HepG2 (cell line): ENCODE results near the gene MYADML2. TPM values are rescaled to one million over a fixed set of nuclear protein-coding genes. Genes with fewer than 3 reads are reported as not detected.

Experiments
- ARHGAP35 ChIP-seq: sonication (generic); formaldehyde crosslinking; IDR thresholded peaks from 2 replicates; pipeline ENCODE4 v1.9.0; 2022; ENCODE audit warnings: mild to moderate bottlenecking, inconsistent platforms, moderate library complexity, missing genetic modification reagents, borderline replicate concordance
- FIP1L1 ChIP-seq: fragments of 200-400 bp; formaldehyde crosslinking; IDR thresholded peaks from 2 replicates; pipeline ENCODE4 v1.6.1; 2018; ENCODE audit warnings: low read depth, mild to moderate bottlenecking, low read length, moderate library complexity, borderline replicate concordance; ENCODE audit not compliant: insufficient read depth
- HMGXB3 ChIP-seq: sonication (generic); formaldehyde crosslinking; IDR thresholded peaks from 2 replicates; pipeline ENCODE4 v1.4.0; 2020; ENCODE audit warnings: missing genetic modification reagents, borderline replicate concordance
- HOXA3 ChIP-seq: sonication (generic); formaldehyde crosslinking; IDR thresholded peaks from 2 replicates; pipeline ENCODE4 v1.5.0; 2020; ENCODE audit warnings: missing genetic modification reagents
- NBN ChIP-seq: fragments of 450-650 bp; conservative IDR thresholded peaks from 2 replicates; pipeline ENCODE4 v1.6.1; 2017
- NCOA2 ChIP-seq: sonication (generic); formaldehyde crosslinking; IDR thresholded peaks from 2 replicates; pipeline ENCODE4 v1.8.0; 2022; ENCODE audit warnings: inconsistent platforms
- NCOA5 ChIP-seq: sonication (generic); formaldehyde crosslinking; IDR thresholded peaks from 2 replicates; pipeline ENCODE4 v1.4.0; 2020; ENCODE audit warnings: missing genetic modification reagents
- PLRG1 ChIP-seq: fragments of 450-650 bp; conservative IDR thresholded peaks from 2 replicates; pipeline ENCODE4 v1.6.1; 2016
- REPIN1 ChIP-seq: sonication (generic); formaldehyde crosslinking; IDR thresholded peaks from 2 replicates; pipeline ENCODE4 v1.8.0; 2022; ENCODE audit warnings: missing genetic modification reagents, low read depth, mild to moderate bottlenecking, borderline replicate concordance
- RXRB ChIP-seq: IDR thresholded peaks from 2 replicates; pipeline ENCODE4 v1.6.1; 2016; ENCODE audit warnings: borderline replicate concordance, missing genetic modification reagents, missing compliant biosample characterization
- SRSF1 ChIP-seq: fragments of 200-400 bp; formaldehyde crosslinking; optimal IDR thresholded peaks from 2 replicates; pipeline ENCODE3; 2017; ENCODE audit warnings: mild to moderate bottlenecking, low read depth, low read length, moderate library complexity
- TFDP2 ChIP-seq: sonication (generic); formaldehyde crosslinking; IDR thresholded peaks from 2 replicates; pipeline ENCODE4 v1.4.0; 2020; ENCODE audit warnings: missing genetic modification reagents
- ZBTB4 ChIP-seq: sonication (generic); formaldehyde crosslinking; IDR thresholded peaks from 2 replicates; pipeline ENCODE4 v1.4.0; 2020; ENCODE audit warnings: missing genetic modification reagents, mild to moderate bottlenecking, borderline replicate concordance
- ZNF263 ChIP-seq: sonication (generic); formaldehyde crosslinking; IDR thresholded peaks from 2 replicates; pipeline ENCODE4 v1.4.0; 2020; ENCODE audit warnings: missing genetic modification reagents
- ZNF567 ChIP-seq: sonication (generic); formaldehyde crosslinking; IDR thresholded peaks from 2 replicates; pipeline ENCODE4 v1.8.1; 2023; ENCODE audit warnings: mild to moderate bottlenecking, missing genetic modification reagents, borderline replicate concordance
- ZNF670 ChIP-seq: sonication (generic); formaldehyde crosslinking; IDR thresholded peaks from 2 replicates; pipeline ENCODE4 v1.8.0; 2022; ENCODE audit warnings: mild to moderate bottlenecking, missing genetic modification reagents, borderline replicate concordance
- polyA plus RNA-seq, 8 experiments: library from polyadenylated mRNA; depleted of rRNA in 3 of 8; stranded (reverse) in 7 of 8; unstranded in 1 of 8; fragments of >200 nt; fragmentation: Illumina TruSeq in 4 of 8; extraction: Trizol in 4 of 8; gene quantifications; 2 replicates each; pipeline versions ENCODE4 v1.2.1 to v1.2.3, GENCODE V29; 2011 to 2016; ENCODE audit warnings: low read depth in 4 of 8, missing spikeins in 1 of 8, mixed read lengths in 1 of 8; ENCODE audit not compliant: insufficient read depth in 1 of 8
- total RNA-seq, 5 experiments: library from RNA; depleted of rRNA; stranded (reverse); fragments of >200 nt; fragmentation: Illumina TruSeq; extraction: Trizol; gene quantifications; 2 replicates each; pipeline ENCODE4 v1.2.3, GENCODE V29; 2016; ENCODE audit warnings: low read depth in 1 of 5
- TF ChIP-seq, protein P1 (sequence below): sonication (generic); formaldehyde crosslinking; IDR thresholded peaks from 2 replicates; pipeline ENCODE4 v1.4.0; 2020; ENCODE audit warnings: mild to moderate bottlenecking, missing genetic modification reagents

Gene MYADML2
- total and polyA plus RNA-seq, 2 of the 13 experiments (the other 11 are each of a cell fraction or from before 2014, with no cell fraction given) = not detected

- TF ChIP-seq HMGXB3 (CRISPR knock-in tag) = no peak
- no peak for TF ChIP-seq REPIN1 (CRISPR knock-in tag)
- 0 out of 2 replicates have a peak, but pooled peaks have one; percentile 28 for TF ChIP-seq ZNF567
- TF ChIP-seq RXRB = peak; percentile 75
- peak; percentile 8; the same call in 1 of the 2 replicates for TF ChIP-seq NCOA2 (CRISPR knock-in tag)
- 0 out of 2 replicates have a peak, but pooled peaks have one; percentile 39 for TF ChIP-seq TFDP2 (CRISPR knock-in tag)
- TF ChIP-seq, protein P1, sequence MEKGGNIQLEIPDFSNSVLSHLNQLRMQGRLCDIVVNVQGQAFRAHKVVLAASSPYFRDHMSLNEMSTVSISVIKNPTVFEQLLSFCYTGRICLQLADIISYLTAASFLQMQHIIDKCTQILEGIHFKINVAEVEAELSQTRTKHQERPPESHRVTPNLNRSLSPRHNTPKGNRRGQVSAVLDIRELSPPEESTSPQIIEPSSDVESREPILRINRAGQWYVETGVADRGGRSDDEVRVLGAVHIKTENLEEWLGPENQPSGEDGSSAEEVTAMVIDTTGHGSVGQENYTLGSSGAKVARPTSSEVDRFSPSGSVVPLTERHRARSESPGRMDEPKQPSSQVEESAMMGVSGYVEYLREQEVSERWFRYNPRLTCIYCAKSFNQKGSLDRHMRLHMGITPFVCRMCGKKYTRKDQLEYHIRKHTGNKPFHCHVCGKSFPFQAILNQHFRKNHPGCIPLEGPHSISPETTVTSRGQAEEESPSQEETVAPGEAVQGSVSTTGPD = peak; percentile 75; the same call in 1 of the 2 replicates
- no peak for TF ChIP-seq NBN
- no peak for TF ChIP-seq NCOA5 (CRISPR knock-in tag)
- peak; percentile 31 for TF ChIP-seq SRSF1
- peak; percentile 55; the same call in 1 of the 2 replicates for TF ChIP-seq ZNF670 (CRISPR knock-in tag)
- TF ChIP-seq ARHGAP35 = no peak
- no peak for TF ChIP-seq ZBTB4 (CRISPR knock-in tag)
- no peak for TF ChIP-seq ZNF263 (CRISPR knock-in tag)
- peak; percentile 55; the same call in 1 of the 2 replicates for TF ChIP-seq HOXA3 (CRISPR knock-in tag)
- TF ChIP-seq PLRG1 = no peak
- no peak for TF ChIP-seq FIP1L1
Measured at GRCh38 chr17:81926451-81927151, 20.4 kb downstream of the MYADML2 start (continued).
